LNCAP (cell line): Measurements from ENCODE around the gene ACSS2.

Experiments
- CTCF ChIP-seq: fragments of 450-650 bp; IDR thresholded peaks from 2 replicates; pipeline ENCODE4 v1.5.1; 2017; ENCODE audit warnings: mild to moderate bottlenecking

ACSS2 gene

GRCh38 chr20:34970193-34970840 lies 93.9 kb downstream of the ACSS2 start:
- TF ChIP-seq CTCF: no peak

- TF ChIP-seq CTCF: no peak
Observed at GRCh38 chr20:34970846-34971560, 94.6 kb downstream of the ACSS2 start.

GRCh38 chr20:34971561-34972235 lies 95.3 kb downstream of the ACSS2 start:
- no peak for TF ChIP-seq CTCF

GRCh38 chr20:34974246-34974645 lies 97.8 kb downstream of the ACSS2 start:
- TF ChIP-seq CTCF: no peak

GRCh38 chr20:34976286-34976685 lies 99.9 kb downstream of the ACSS2 start:
- no peak for TF ChIP-seq CTCF
